CD8-positive, alpha-beta memory T cell (primary cell): Measurements from ENCODE around the gene TCHP. TPM values are rescaled to one million over a fixed set of nuclear protein-coding genes. Genes with fewer than 3 reads are reported as not detected.
"Not testable (repeated sequence)": the region's sequence is repeated elsewhere in the genome, so short reads cannot be mapped to it uniquely, and the experiment has no call there.

Experiments used
- CTCF ChIA-PET: fragments of 350-600 bp; sonication (Branson Sonifier 250); formaldehyde crosslinking; loops from one replicate; lab custom pipeline; 2021; ENCODE audit warnings: antibody characterized with exemption; lab: Charles Lee
- POLR2A ChIA-PET: fragments of 350-600 bp; sonication (Branson Sonifier 250); formaldehyde crosslinking; loops from one replicate; lab custom pipeline; 2021; ENCODE audit warnings: antibody characterized with exemption; lab: Charles Lee
- DNase-seq, 5 donors: peaks; one replicate each; pipeline versions ENCODE4 v3.0.0 to v3.0.0-alpha.2; 2020 to 2022; ENCODE audit warnings: mixed read lengths in 1 of 5
- H3K27ac ChIP-seq: one replicate; pipeline ENCODE4 v1.7.0; 2013; ENCODE audit warnings: low read depth, mild to moderate bottlenecking, low read length, moderate library complexity
- H3K27me3 ChIP-seq: 2 replicates; pipeline ENCODE4 v1.7.0; 2013; ENCODE audit warnings: low read length, mild to moderate bottlenecking; ENCODE audit not compliant: insufficient read depth, poor library complexity, severe bottlenecking
- H3K36me3 ChIP-seq: 2 replicates; pipeline ENCODE4 v1.7.0; 2013; ENCODE audit warnings: mild to moderate bottlenecking, low read length, moderate library complexity; ENCODE audit not compliant: insufficient read depth
- H3K4me1 ChIP-seq: 2 replicates; pipeline ENCODE4 v1.7.0; 2013; ENCODE audit warnings: mild to moderate bottlenecking, low read length, moderate library complexity; ENCODE audit not compliant: insufficient read depth
- H3K4me3 ChIP-seq: 2 replicates; pipeline ENCODE4 v1.7.0; 2013; ENCODE audit warnings: mild to moderate bottlenecking, low read length
- H3K9me3 ChIP-seq: 2 replicates; pipeline ENCODE4 v1.7.0; 2013; ENCODE audit warnings: mild to moderate bottlenecking, low read length
- H3K27ac Mint-ChIP-seq, 8 donors: one replicate each; pipeline ENCODE4 v1.8.0; 2020 to 2021; ENCODE audit warnings: mixed read lengths in 8 of 8, mild to moderate bottlenecking in 6 of 8, inconsistent platforms in 3 of 8, moderate library complexity in 3 of 8
- H3K27me3 Mint-ChIP-seq, 2 donors: one replicate each; pipeline ENCODE4 v1.8.0; 2020 to 2021; ENCODE audit warnings: mixed read lengths in 2 of 2, mild to moderate bottlenecking in 1 of 2, moderate library complexity in 1 of 2
- H3K36me3 Mint-ChIP-seq, 3 donors: one replicate each; pipeline ENCODE4 v1.8.0; 2020 to 2021; ENCODE audit warnings: mixed read lengths in 3 of 3, inconsistent platforms in 1 of 3, mild to moderate bottlenecking in 1 of 3
- H3K4me1 Mint-ChIP-seq, 3 donors: one replicate each; pipeline ENCODE4 v1.8.0; 2020 to 2021; ENCODE audit warnings: mixed read lengths in 3 of 3, inconsistent platforms in 1 of 3, mild to moderate bottlenecking in 1 of 3
- H3K4me3 Mint-ChIP-seq, 7 donors: one replicate each; pipeline ENCODE4 v1.8.0; 2020 to 2021; ENCODE audit warnings: mixed read lengths in 7 of 7, mild to moderate bottlenecking in 6 of 7, moderate library complexity in 4 of 7, inconsistent platforms in 2 of 7
- H3K9me3 Mint-ChIP-seq, 5 donors: one replicate each; pipeline ENCODE4 v1.8.0; 2020 to 2022; ENCODE audit warnings: mixed read lengths in 5 of 5, mild to moderate bottlenecking in 3 of 5, moderate library complexity in 2 of 5, inconsistent platforms in 1 of 5
- polyA plus RNA-seq: library from polyadenylated mRNA; unstranded; fragments of 300-500 nt; fragmentation: Illumina TruSeq; gene quantifications from one replicate; pipeline ENCODE4 v1.2.3, GENCODE V29; 2021
- total RNA-seq, 2 experiments: library from RNA; stranded (reverse); gene quantifications; one replicate each; pipeline ENCODE4 v1.2.3, GENCODE V29; 2021

Gene TCHP
- total and polyA plus RNA-seq, 3 experiments from 2014 or later: 18.6 to 28.3 (median 27.7) TPM

GRCh38 chr12:109891731-109892130, 8.3 kb upstream of the TCHP start:
- DNase-seq, H3K9me3 ChIP-seq, H3K36me3 Mint-ChIP-seq, H3K4me3 ChIP-seq, H3K36me3 ChIP-seq, H3K27ac ChIP-seq, H3K9me3 Mint-ChIP-seq, H3K27me3 Mint-ChIP-seq, H3K4me3 Mint-ChIP-seq, H3K27me3 ChIP-seq, POLR2A ChIA-PET: not testable (repeated sequence)
- CTCF ChIA-PET: interaction anchor here (2.1 to 2.3 kb wide), 2 partner anchors 10 to 46 kb away, joined by 5 to 8 read pairs; partner anchors contain the start of gene GLTP
- H3K4me1 Mint-ChIP-seq: peaks cover 43 to 54% (median 48%) of the 10 kb centered on the region in 3 donors
- H3K27ac Mint-ChIP-seq: peak overlapping the region in 5 of 8 donors; percentile 36 to 98 (median 64)
- H3K4me1 ChIP-seq: peaks cover 43% of the 10 kb centered on the region

- H3K27ac ChIP-seq: no peak overlapping the region
- no peaks in the 10 kb centered on the region for H3K36me3 ChIP-seq
- CTCF ChIA-PET: interaction anchor here (1.4 to 2.3 kb wide), 3 partner anchors 11 to 87 kb away, joined by 4 to 8 read pairs (median 5); partner anchors contain the start of gene GLTP
- H3K4me1 ChIP-seq: peaks cover 43% of the 10 kb centered on the region
- no peaks in the 10 kb centered on the region for H3K36me3 Mint-ChIP-seq
- H3K9me3 ChIP-seq: no peaks in the 10 kb centered on the region
- no peak for DNase-seq
- no peaks in the 10 kb centered on the region for H3K27me3 Mint-ChIP-seq
- peaks cover 43 to 52% (median 47%) of the 10 kb centered on the region in 3 donors for H3K4me1 Mint-ChIP-seq
- POLR2A ChIA-PET: no interaction called here
- H3K4me3 ChIP-seq: no peak overlapping the region
- H3K27me3 ChIP-seq: no peaks in the 10 kb centered on the region
- peak overlapping the region; percentile 5 to 63 (median 33) for H3K4me3 Mint-ChIP-seq
- peak overlapping the region; percentile 36 to 98 (median 72) for H3K27ac Mint-ChIP-seq
- H3K9me3 Mint-ChIP-seq: no peaks in the 10 kb centered on the region
These were observed 7.8 kb upstream of the TCHP start for GRCh38 chr12:109892165-109892715.

- H3K27me3 Mint-ChIP-seq: no peaks in the 10 kb centered on the region
- H3K9me3 Mint-ChIP-seq: no peaks in the 10 kb centered on the region
- Histone ChIP-seq H3K4me3 (no peak overlapping the region), H3K9me3 (no peaks in the 10 kb centered on the region), H3K27me3 (no peaks in the 10 kb centered on the region), H3K36me3 (no peaks in the 10 kb centered on the region), H3K4me1 (peaks cover 38% of the 10 kb centered on the region), H3K27ac (no peak overlapping the region)
- ChIA-PET CTCF (interaction anchor here (1.4 to 2.3 kb wide), 3 partner anchors 12 to 87 kb away, joined by 4 to 8 read pairs (median 5); partner anchors contain the start of gene GLTP), POLR2A (no interaction called here)
- H3K4me1 Mint-ChIP-seq: peaks cover 38 to 47% (median 42%) of the 10 kb centered on the region in 3 donors
- H3K36me3 Mint-ChIP-seq: no peaks in the 10 kb centered on the region
- peak overlapping the region in 6 of 7 donors; percentile 9 to 60 (median 32) for H3K4me3 Mint-ChIP-seq
- peak overlapping the region; percentile 36 to 98 (median 72) for H3K27ac Mint-ChIP-seq
- DNase-seq: peak in 3 of 5 donors; percentile 16 to 59 (median 47)
These were observed 7.3 kb upstream of the TCHP start for GRCh38 chr12:109892748-109893147.

- H3K27ac ChIP-seq: no peak overlapping the region
- DNase-seq: no peak
- Mint-ChIP-seq H3K27ac (peak overlapping the region in 7 of 8 donors; percentile 36 to 94 (median 68)), H3K27me3 (no peaks in the 10 kb centered on the region), H3K36me3 (no peaks in the 10 kb centered on the region), H3K4me1 (peaks cover 31 to 40% (median 36%) of the 10 kb centered on the region in 3 donors), H3K9me3 (no peaks in the 10 kb centered on the region), H3K4me3 (peak overlapping the region in 6 of 7 donors; percentile 13 to 70 (median 46))
- ChIA-PET CTCF (interaction anchor here (1.4 to 2.3 kb wide), 3 partner anchors 12 to 88 kb away, joined by 4 to 8 read pairs (median 5); partner anchors contain the start of gene GLTP), POLR2A (no interaction called here)
- no peak overlapping the region for H3K4me3 ChIP-seq
- H3K27me3 ChIP-seq: no peaks in the 10 kb centered on the region
- no peaks in the 10 kb centered on the region for H3K36me3 ChIP-seq
- no peaks in the 10 kb centered on the region for H3K9me3 ChIP-seq
- H3K4me1 ChIP-seq: peaks cover 31% of the 10 kb centered on the region
These were observed 6.6 kb upstream of the TCHP start for GRCh38 chr12:109893261-109893995.

GRCh38 chr12:109894939-109895338, 5.1 kb upstream of the TCHP start:
- Histone ChIP-seq H3K27ac (no peak overlapping the region), H3K4me3 (no peak overlapping the region), H3K9me3 (no peaks in the 10 kb centered on the region), H3K27me3 (no peaks in the 10 kb centered on the region), H3K36me3 (no peaks in the 10 kb centered on the region), H3K4me1 (peaks cover 26% of the 10 kb centered on the region)
- Mint-ChIP-seq H3K27me3 (no peaks in the 10 kb centered on the region), H3K4me1 (peaks cover 24 to 32% (median 28%) of the 10 kb centered on the region in 3 donors), H3K36me3 (peaks cover 0 to under 1% (median 0%) of the 10 kb centered on the region in 3 donors), H3K9me3 (no peaks in the 10 kb centered on the region), H3K4me3 (peak overlapping the region in 1 of 7 donors; percentile 23), H3K27ac (peak overlapping the region in 3 of 8 donors; percentile 44 to 71 (median 63))
- POLR2A ChIA-PET: no interaction called here
- CTCF ChIA-PET: no interaction called here
- no peak for DNase-seq

- no peak for DNase-seq
- no peaks in the 10 kb centered on the region for H3K9me3 ChIP-seq
- no peak overlapping the region for H3K27ac ChIP-seq
- Mint-ChIP-seq H3K27ac (peak overlapping the region in 2 of 8 donors; percentile 33 to 82), H3K27me3 (peaks cover 0 to 2% of the 10 kb centered on the region in 2 donors), H3K4me3 (no peak overlapping the region), H3K4me1 (peaks cover 29 to 41% (median 33%) of the 10 kb centered on the region in 3 donors), H3K36me3 (peaks cover 0 to 11% (median 0%) of the 10 kb centered on the region in 3 donors), H3K9me3 (peaks cover 0 to 2% (median 0%) of the 10 kb centered on the region in 5 donors)
- no peaks in the 10 kb centered on the region for H3K27me3 ChIP-seq
- no peak overlapping the region for H3K4me3 ChIP-seq
- ChIA-PET POLR2A (no interaction called here), CTCF (no interaction called here)
- H3K4me1 ChIP-seq: peaks cover 27% of the 10 kb centered on the region
- H3K36me3 ChIP-seq: no peaks in the 10 kb centered on the region
These were observed 3.9 kb upstream of the TCHP start for GRCh38 chr12:109896188-109896587.

GRCh38 chr12:109897029-109897428, 3.0 kb upstream of the TCHP start:
- POLR2A ChIA-PET: no interaction called here

More at GRCh38 chr12:109897029-109897428, 3.0 kb upstream of the TCHP start:
- peak overlapping the region in 3 of 7 donors; percentile 12 to 41 (median 30) for H3K4me3 Mint-ChIP-seq
- CTCF ChIA-PET: interaction anchor here (1.1 kb wide), 1 partner anchor 9 kb away, joined by 4 read pairs; no protein-coding TSS in a partner anchor
- H3K36me3 Mint-ChIP-seq: peaks cover 0 to 12% (median 0%) of the 10 kb centered on the region in 3 donors
- Histone ChIP-seq H3K4me3 (no peak overlapping the region), H3K4me1 (peaks cover 35% of the 10 kb centered on the region), H3K9me3 (no peaks in the 10 kb centered on the region), H3K27me3 (no peaks in the 10 kb centered on the region), H3K36me3 (no peaks in the 10 kb centered on the region), H3K27ac (no peak overlapping the region)
- peak overlapping the region in 1 of 8 donors; percentile 40 for H3K27ac Mint-ChIP-seq
- peaks cover 0 to 2% (median 0%) of the 10 kb centered on the region in 5 donors for H3K9me3 Mint-ChIP-seq
- no peak for DNase-seq
- peaks cover 36 to 48% (median 40%) of the 10 kb centered on the region in 3 donors for H3K4me1 Mint-ChIP-seq
- H3K27me3 Mint-ChIP-seq: peaks cover 0 to 2% of the 10 kb centered on the region in 2 donors
